ENCODE measurements around the gene GNPNAT1. TPM values are rescaled to one million over a fixed set of nuclear protein-coding genes. Genes with fewer than 3 reads are reported as not detected.

Gene GNPNAT1
- total and polyA plus RNA-seq, 2 of the 8 experiments (the other 6 are each of a cell fraction or from before 2014, with no cell fraction given): 25.5 to 54.1 TPM

- no peak overlapping the region for H3K4me3 ChIP-seq (ENCODE audit: extremely low read depth in 1 of 4, insufficient read depth in 2 of 4, low read depth in 3 of 4, low read length in 4 of 4)
- no peaks in the 10 kb centered on the region for H3K23me2 ChIP-seq (ENCODE audit: low read depth, low read length)
- no peak overlapping the region for H2BK5ac ChIP-seq (ENCODE audit: low read depth, low read length)
- ChIA-PET POLR2A (ENCODE audit: partially characterized antibody) (interaction anchor here (0.6 to 1.5 kb wide), 5 partner anchors 8 to 62 kb away, joined by 3 to 4 read pairs (median 3); partner anchors contain the start of gene STYX), CTCF (ENCODE audit: partially characterized antibody) (interaction anchor here (0.7 to 1.4 kb wide), 4 partner anchors 13 to 426 kb away, joined by 3 read pairs; no protein-coding TSS in a partner anchor)
- no peak overlapping the region for H3K23ac ChIP-seq (ENCODE audit: insufficient read length)
- no peak overlapping the region for H3K4me2 ChIP-seq (ENCODE audit: insufficient read depth in 1 of 2, low read depth in 2 of 2, low read length in 2 of 2)
- no peak overlapping the region for H2BK12ac ChIP-seq (ENCODE audit: low read depth, low read length)
- no peak overlapping the region for H2AFZ ChIP-seq (ENCODE audit: low read length)
- no peak overlapping the region for H4K91ac ChIP-seq (replicated peaks; ENCODE audit: insufficient read length, low read length)
- H3K79me1 ChIP-seq (ENCODE audit: low read depth, low read length): no peaks in the 10 kb centered on the region
- no peak overlapping the region for H3K9ac ChIP-seq (replicated peaks in 1 of 4; ENCODE audit: extremely low read depth in 1 of 4, low read depth in 3 of 4, low read length in 3 of 4)
- H3K27me3 ChIP-seq (replicated peaks in 1 of 4; ENCODE audit: control insufficient read depth in 3 of 4, extremely low read depth in 1 of 4, insufficient read depth in 3 of 4, low read length in 3 of 4): no peaks in the 10 kb centered on the region
- no peak overlapping the region for H3K18ac ChIP-seq (ENCODE audit: extremely low read depth, low read length)
- no peak overlapping the region for H2BK20ac ChIP-seq (ENCODE audit: low read length)
- FAIRE-seq (no peak), DNase-seq (ENCODE audit: low read depth in 1 of 2, low spot score in 2 of 2) (no peak)
- H2BK15ac ChIP-seq (ENCODE audit: low read length): no peak overlapping the region
- no peaks in the 10 kb centered on the region for H3K9me3 ChIP-seq (ENCODE audit: insufficient read depth in 2 of 2, low read depth in 1 of 2, low read length in 1 of 2)
- no peak overlapping the region for H3K4ac ChIP-seq (replicated peaks; ENCODE audit: insufficient read length, low read depth, low read length)
- H4K5ac ChIP-seq (ENCODE audit: insufficient read length, low read depth, low read length): no peak overlapping the region
- H2AK5ac ChIP-seq (ENCODE audit: low read depth, low read length): no peak overlapping the region
- H4K8ac ChIP-seq (ENCODE audit: extremely low read depth, insufficient read depth, low read length): no peak overlapping the region
- no peak overlapping the region for H3K14ac ChIP-seq (ENCODE audit: insufficient read length)
- peaks cover 0 to 69% of the 10 kb centered on the region in 2 experiments; a peak in 3 of 4 replicates for H3K79me2 ChIP-seq (ENCODE audit: control insufficient read depth in 1 of 2, insufficient read depth in 2 of 2, low read length in 2 of 2)
- no peak overlapping the region for H3K27ac ChIP-seq (ENCODE audit: low read depth, low read length)
- no peak overlapping the region for H2BK120ac ChIP-seq (replicated peaks; ENCODE audit: low read depth, low read length)
- peaks cover 0 to 11% (median 0%) of the 10 kb centered on the region in 4 experiments; a peak in 2 of 8 replicates for H3K36me3 ChIP-seq (ENCODE audit: control insufficient read depth in 2 of 4, insufficient read depth in 4 of 4, low read length in 3 of 4)
- H3K56ac ChIP-seq (replicated peaks; ENCODE audit: insufficient read length, low read depth, low read length): no peak overlapping the region
- H4K20me1 ChIP-seq (replicated peaks in 1 of 2; ENCODE audit: control insufficient read depth in 1 of 2, insufficient read depth in 2 of 2, low read length in 2 of 2): peaks cover 1 to 3% of the 10 kb centered on the region in 2 experiments
- no peaks in the 10 kb centered on the region; a peak in 1 of 7 replicates for H3K4me1 ChIP-seq (replicated peaks in 1 of 4; ENCODE audit: control insufficient read depth in 3 of 4, insufficient read depth in 4 of 4, low read length in 3 of 4)
- TF ChIP-seq NANOG (IDR thresholded peaks at IDR 0.05; ENCODE audit: insufficient read depth, low read depth, low read length, poor library complexity, severe bottlenecking) (no peak), HDAC2 (IDR thresholded peaks at IDR 0.05; ENCODE audit: borderline replicate concordance in 1 of 2, low read depth in 2 of 2, low read length in 2 of 2) (no peak), HDAC6 (IDR thresholded peaks at IDR 0.05; ENCODE audit: low read depth, low read length) (no peak), JUN (IDR thresholded peaks at IDR 0.05; ENCODE audit: low read depth, low read length) (no peak), RNF2 (IDR thresholded peaks at IDR 0.05; ENCODE audit: borderline replicate concordance, low read depth, low read length, missing control alignments, poor library complexity, severe bottlenecking) (no peak), USF2 (IDR thresholded peaks at IDR 0.05; ENCODE audit: low read length) (no peak), CEBPB (IDR thresholded peaks at IDR 0.05; ENCODE audit: low read depth, low read length) (no peak), POLR2A (IDR thresholded peaks at IDR 0.05; ENCODE audit: control extremely low read depth in 1 of 2, low read depth in 2 of 2, low read length in 2 of 2) (no peak), CBX8 (IDR thresholded peaks at IDR 0.05; ENCODE audit: borderline replicate concordance, low read depth, low read length) (no peak), RFX5 (IDR thresholded peaks at IDR 0.05; ENCODE audit: borderline replicate concordance, low read depth, low read length) (no peak), SP4 (IDR thresholded peaks at IDR 0.05; ENCODE audit: low read length) (no peak), FOSL1 (IDR thresholded peaks at IDR 0.05; ENCODE audit: insufficient read depth, low read depth, low read length) (no peak), KDM4A (IDR thresholded peaks at IDR 0.05; ENCODE audit: low read depth, low read length, severe bottlenecking) (no peak), KDM1A (IDR thresholded peaks at IDR 0.05; ENCODE audit: borderline replicate concordance, low read length) (no peak)
Measured at GRCh38 chr14:52741865-52742264, 49.5 kb downstream of the GNPNAT1 start.

Data from H1 (cell line).